Measurements from ENCODE around the gene NKIRAS2.

The NKIRAS2 gene

GRCh38 chr17:42062681-42063080, 42.8 kb downstream of the NKIRAS2 start:
- no peak for TF ChIP-seq CTCF (IDR thresholded peaks at IDR 0.05; ENCODE audit: low read length, missing control alignments)
- no peak for DNase-seq (ENCODE audit: low read depth)
- H3K4me3 ChIP-seq (replicated peaks; ENCODE audit: low read depth, low read length) = no peak overlapping the region

DNA sequence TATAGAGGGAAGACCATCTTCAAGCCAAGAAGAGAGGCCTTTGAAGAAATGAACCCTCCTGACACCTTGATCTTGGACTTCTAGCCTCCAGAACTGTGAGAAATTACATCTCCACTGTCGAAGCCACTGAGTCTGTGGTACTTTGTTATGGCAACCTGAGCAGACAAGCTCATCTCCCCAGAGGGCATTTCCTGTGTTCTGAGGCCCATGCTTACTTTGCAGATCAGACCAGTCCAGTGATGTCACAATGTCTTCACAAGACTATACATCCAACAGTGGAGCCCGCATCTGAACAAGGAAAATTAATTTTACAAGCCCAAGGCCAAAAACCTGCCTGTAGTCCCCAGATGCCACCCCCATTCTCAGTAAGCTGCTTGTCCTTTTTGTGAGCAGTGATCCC, 45.3 kb downstream of the NKIRAS2 start:
- TF ChIP-seq CTCF (IDR thresholded peaks at IDR 0.05; ENCODE audit: low read length, missing control alignments) = no peak
- no peak overlapping the region for H3K4me3 ChIP-seq (replicated peaks; ENCODE audit: low read depth, low read length)
- DNase-seq (ENCODE audit: low read depth) = no peak

DNA sequence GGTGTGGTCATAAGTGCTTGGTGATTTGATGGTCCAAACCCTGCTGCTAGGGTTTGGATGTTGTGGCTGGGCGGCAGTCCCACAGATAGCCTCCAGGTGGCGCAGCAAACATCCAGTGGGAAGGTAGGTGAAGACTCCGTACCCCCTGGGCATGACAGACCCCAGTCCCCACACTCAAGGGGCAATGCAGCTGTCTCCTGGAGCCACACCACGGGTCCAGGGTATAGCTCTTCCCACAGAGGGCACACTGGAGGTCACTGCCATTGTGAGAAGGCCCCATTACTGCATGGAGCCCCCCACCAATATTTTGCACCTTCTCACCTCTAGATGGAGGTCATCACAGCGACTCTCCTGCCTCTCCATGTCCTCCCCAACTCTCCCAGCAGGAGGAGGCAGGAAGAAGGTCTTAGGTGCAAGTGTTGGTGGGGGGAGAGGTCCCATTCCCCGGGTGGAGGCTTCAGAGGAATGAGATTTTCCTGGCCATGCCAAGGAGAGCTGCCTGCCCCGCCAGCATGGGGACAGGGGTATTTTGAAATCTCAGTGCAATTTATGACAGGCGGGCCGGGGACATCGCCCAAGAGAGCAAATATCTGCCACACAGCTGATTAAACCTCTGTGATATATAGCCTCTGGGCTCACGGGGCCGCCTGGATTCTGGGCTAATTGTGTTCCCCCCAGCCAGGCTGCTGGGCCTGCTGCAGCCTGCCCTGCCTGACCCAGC, 47.6 kb downstream of the NKIRAS2 start:
- peak; percentile 94 for TF ChIP-seq CTCF (IDR thresholded peaks at IDR 0.05; ENCODE audit: low read length, missing control alignments)
- no peak overlapping the region for H3K4me3 ChIP-seq (replicated peaks; ENCODE audit: low read depth, low read length)
- DNase-seq (ENCODE audit: low read depth) = peak; percentile 53

GRCh38 chr17:42068979-42069378, 49.1 kb downstream of the NKIRAS2 start:
- DNase-seq (ENCODE audit: low read depth) = no peak
- no peak overlapping the region for H3K4me3 ChIP-seq (replicated peaks; ENCODE audit: low read depth, low read length)
- no peak for TF ChIP-seq CTCF (IDR thresholded peaks at IDR 0.05; ENCODE audit: low read length, missing control alignments)

- H3K4me3 ChIP-seq (replicated peaks; ENCODE audit: low read depth, low read length) = no peak overlapping the region
- no peak for TF ChIP-seq CTCF (IDR thresholded peaks at IDR 0.05; ENCODE audit: low read length, missing control alignments)
- no peak for DNase-seq (ENCODE audit: low read depth)
Observed at GRCh38 chr17:42071810-42072209, 51.9 kb downstream of the NKIRAS2 start.

GRCh38 chr17:42072323-42073187, 52.7 kb downstream of the NKIRAS2 start:
- DNase-seq (ENCODE audit: low read depth) = no peak
- H3K4me3 ChIP-seq (replicated peaks; ENCODE audit: low read depth, low read length) = no peak overlapping the region
- TF ChIP-seq CTCF (IDR thresholded peaks at IDR 0.05; ENCODE audit: low read length, missing control alignments) = no peak

Measured in fibroblast of pulmonary artery (primary cell).